Measurements from ENCODE around the gene PDXK.

The PDXK gene

DNA sequence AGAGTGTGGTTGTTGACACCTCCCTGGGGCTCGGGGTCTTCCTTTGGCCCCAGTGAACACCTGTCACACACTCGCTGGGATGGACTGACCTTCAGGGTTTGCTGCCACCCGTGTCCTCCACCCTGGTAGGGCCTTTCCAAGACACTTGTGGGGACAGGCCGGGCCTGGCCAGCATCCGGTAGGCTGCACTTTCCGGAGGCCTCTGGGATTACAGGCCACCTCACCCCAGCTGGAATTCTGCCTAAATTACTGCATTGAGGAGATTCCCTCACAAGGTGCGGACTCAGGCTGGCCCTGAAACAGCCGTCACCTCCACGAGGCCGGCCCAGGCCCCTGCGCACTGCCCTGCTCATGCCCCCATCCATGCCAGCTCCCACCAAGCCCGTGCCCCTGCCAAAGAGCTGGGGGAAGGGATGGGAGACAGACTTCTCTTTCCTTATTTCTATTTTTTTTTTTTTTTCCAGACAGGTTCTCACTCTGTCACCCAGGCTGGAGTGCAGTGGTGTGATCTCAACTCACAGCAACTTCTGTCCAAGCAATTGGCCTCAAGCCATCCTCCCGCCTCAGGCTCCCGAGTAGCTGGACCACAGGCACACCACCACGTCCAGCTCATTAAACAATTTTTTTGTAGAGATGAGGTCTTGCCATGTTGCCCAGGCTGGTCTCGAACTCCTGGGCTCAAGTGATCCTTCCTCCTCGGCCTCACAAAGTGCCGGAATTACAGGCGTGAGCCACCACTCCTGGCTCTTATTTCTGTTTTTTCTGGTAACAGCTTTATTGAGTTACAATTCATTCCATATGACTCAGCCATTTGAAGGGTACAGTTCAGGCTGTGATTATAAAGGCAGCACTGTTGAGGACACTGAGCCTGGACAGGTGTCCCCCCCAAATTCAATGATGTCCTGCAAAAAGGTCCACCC is 45.9 kb downstream of the PDXK start:
- no peak for DNase-seq

DNA sequence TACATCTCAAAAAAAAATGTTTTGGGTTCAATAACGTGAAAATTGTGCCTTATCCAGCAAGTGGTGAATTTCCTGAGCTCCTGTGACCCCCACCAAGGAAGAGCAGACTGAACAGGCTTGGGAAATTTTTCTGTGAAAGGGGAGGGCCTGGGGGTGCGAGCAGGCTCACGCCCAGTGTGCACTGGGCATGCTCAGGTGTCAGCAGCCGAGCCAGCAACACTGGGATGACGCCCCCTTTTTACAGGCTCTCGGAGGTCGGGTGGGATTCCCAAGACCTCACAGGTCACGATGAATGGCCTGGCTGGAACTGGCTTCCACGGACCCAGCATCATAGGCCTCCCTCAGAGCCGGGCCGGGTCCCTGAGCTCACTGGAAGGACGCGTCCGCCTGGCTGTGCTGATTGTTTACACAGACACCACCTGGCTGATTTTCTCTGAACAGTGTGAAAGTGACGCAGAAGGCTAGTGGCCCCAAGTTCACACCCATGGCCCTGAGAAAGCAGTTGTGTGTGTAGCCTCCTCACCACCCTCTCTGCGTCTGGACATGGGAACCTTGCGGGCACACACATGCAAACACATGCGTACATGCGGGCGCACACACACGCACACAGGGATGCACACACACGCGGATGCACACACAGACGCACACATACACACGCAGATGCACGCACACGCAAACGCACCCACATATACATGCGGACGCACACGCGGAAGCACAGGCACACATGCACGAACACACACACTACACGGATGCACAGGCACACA is 48.0 kb downstream of the PDXK start:
- no peak for DNase-seq

DNA sequence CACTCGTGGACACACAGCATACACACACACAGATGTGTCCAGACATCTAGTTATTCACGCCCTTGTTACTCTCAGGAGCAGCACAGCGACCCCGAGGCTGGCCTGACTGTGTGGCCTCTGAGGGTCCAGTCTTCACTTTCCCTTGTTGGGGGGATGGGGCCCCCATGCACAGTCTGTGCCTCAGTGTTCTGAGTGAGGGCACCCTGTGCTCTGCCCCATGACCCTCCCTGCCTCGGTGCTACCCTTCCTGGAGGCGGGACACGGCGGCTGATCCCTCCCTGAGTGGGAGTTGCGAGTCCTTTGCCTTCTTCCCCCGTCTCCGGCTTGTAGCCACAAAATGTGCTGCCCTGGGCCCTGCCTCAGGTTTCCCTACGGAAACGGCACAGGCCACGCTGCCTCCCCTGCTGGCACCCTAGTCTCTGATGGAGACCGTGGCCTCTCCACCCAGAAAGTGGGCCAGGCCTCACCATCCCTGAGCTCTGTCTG is 48.6 kb downstream of the PDXK start:
- DNase-seq: no peak

DNA sequence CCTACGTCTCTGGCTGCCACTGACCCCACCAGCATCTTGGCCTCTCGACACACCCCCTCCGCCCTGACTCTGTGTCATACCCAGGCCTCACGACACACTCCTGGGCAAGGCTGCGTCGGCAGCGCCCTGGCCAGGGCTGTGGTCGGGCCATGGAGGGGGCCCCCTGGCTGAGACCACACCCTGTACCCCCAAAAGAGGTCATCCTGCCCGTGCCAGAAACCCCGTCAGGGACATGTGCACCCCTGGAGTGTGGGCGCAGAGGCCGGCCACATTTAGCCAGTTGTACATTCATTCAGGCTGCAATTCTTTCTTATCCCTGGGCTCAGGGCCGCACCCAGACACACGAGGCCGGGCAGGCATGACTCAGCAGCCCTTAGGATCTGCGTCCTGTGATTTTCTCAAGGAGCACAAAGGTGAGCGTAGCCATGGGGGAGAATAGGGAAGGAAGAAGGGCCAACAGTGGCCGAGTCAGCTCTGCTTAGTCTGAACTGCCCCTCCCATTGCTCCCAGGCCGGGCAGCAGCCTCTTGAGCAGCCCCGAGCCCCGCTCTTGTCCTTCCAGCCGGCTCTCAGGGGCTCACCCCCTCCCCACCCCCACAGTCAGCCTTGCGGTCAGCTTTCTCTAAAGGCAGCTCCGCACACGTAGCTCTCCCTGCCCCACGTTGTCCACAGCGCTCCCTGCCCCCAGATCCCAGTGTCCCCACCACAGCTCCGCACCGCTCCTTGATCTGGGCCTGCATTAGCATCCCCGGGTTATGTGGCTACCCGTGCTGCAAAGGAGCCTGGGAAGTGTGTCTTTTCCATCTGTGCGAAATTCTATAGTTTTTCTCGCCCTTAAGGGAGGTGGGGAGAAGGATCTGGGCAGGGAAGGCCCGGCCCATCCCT is 49.3 kb downstream of the PDXK start:
- DNase-seq: no peak

DNA sequence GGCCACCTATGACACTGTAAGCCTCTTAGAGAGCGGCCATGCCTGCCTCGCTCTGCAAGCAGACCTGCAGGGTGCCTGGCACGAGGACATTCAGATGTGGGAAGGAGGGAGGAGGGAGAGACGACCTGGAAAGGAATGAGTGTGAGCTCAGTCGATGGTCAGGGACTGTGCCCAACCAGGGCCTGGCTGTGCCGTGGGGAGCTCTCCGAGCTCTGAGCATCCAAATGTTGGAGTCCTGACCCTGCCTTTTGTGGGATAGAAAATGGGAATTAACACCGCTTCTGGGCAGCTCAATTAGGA is 49.9 kb downstream of the PDXK start:
- no peak for DNase-seq

DNA sequence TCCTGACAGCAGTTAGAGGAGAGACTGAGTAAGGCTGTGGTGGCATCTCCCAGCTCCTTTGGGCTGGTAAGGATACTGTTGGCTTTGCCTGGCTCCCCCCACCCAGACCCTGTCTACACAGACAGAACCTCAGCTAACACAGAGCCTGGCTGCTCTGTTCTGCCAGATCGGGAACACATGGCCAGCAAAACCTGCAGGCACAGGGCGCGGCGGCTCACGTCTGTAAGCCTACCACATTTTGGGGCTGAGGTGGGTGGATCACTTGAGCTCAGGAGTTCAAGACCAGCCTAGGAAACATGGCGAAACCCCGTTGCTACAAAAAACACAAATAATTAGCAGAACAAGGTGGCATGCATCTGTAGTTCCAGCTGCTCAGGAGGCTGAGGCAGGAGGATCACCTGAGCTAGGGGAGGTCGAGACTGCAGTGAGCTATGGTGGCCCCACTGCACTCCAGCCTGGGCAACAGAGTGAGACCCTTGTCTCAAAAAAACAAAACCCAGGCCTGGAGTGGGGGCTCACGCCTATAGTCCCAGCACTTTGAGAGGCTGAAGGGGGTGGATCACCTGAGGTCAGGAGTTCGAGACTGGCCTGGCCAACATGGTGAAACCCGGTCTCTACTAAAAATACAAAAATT is 50.5 kb downstream of the PDXK start:
- DNase-seq: no peak

DNA sequence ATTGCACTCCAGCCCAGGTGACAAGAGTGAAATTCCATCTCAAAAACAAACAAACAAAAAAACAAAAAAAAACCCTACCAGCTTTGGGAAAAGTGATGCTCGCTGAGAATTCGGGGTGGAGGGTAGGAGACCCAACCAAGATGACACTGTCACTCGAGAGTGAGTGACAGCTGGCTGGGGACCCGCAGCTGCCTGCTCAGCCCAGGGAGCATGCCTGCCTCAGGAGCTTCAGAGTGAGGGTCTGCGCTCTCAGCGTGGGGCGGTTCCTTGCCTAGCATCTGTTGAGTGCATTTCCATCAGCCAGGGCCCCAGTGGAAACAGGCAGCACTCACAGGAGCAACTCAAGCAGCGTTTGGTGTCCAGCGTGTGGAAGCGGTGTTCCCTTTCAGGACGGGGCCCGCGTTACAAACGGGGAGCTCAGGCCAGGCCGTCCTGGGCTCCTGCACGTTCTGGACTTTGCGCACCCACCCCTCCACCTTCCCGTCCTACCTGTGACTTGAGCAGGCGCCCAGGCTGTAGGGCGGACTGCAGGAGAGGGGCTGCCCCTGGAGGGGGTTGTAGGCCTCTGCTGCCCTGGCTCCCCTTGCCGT is 51.2 kb downstream of the PDXK start:
- DNase-seq: no peak

DNA sequence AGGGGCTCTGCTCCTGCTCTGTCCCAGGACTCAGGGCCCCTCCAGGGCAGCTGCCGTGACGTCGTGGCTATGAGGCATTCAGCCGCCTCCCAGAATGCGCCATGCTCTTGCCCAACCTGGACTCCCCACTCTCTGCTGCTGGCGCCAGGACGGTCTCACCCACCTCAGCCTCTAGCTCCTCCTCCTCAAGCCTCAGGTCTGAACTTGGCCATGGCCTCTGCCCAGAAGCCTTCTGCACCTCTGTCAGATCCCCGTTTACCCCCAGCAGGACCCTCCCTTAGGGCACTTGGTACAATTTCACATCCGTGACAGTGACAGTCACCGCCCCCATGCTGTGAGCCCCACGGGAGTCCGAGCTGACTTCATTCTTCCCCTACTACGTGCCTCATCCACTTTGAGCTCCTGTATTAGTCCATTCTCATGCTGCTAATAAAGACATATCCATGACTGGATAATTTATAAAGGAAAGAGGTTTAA is 52.3 kb downstream of the PDXK start:
- no peak for DNase-seq

DNA sequence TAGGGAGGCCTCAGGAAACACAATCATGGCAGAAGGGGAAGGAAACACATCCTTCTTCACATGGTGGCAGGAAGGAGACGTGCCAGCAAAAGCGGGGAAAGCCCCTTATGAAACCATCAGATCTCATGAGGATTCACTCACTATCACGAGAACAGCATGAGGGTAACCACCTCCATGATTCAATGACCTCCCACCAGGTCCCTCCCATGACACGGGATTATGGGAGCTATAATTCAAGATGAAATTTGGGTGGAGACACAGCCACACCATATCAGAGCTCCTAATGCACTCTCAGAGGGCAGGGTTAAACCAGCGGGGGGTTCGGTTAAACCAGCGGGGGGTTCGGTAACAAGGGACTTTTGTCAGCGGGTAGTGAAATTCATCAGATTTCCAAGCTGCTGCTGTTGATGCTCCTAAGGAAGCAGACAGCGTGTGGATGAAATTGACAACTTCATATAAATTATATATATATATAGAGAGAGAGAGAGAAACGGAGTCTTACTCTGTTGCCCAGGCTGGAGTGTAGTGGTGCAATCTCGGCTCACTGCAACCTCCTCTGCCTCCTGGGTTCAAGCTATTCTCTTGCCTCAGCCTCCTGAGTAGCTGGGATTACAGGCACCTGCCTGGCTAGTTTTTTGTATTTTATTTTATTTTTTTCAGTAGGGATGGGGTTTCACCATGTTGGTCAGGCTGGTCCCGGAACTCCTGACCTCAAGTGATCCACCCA is 52.9 kb downstream of the PDXK start:
- no peak for DNase-seq

DNA sequence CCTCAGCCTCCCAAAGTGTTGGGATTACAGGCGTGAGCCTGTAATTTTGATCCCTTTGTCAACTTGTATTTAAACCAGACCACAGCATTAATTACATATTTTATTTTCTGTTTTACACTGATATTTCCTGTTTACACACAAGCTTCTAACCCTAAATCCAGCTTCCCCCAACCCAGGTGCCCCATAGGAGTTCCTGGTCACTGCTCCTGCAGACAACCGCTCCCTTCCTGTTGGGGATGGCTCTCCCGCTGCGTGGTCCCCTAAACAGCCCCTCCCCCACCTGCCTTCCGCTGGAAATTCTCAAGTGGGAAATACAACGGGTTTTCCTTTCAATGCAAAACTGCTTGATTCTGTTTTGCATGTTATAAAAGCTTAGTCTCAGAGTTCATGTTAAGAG is 53.5 kb downstream of the PDXK start:
- no peak for DNase-seq

DNA sequence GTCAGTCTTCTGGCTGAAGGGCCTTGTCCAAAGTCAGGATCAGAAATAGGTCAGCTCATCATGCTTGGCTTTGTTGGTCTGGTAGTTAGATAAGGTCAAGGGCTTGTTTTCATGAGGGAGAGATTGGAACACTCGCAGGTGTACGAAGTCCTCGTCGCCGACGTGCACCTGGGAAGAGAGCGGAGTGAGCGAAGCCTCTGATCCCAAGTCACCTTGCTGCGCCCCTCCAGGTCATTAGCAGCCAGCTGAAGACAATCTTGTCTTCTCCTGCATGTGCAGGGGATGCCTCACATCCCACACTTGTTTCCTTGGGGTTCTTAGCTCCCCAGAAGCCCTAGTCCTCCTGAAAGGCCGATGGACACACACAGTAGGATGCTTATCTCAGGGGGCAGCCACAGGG is 55.2 kb downstream of the PDXK start:
- no peak for DNase-seq

DNA sequence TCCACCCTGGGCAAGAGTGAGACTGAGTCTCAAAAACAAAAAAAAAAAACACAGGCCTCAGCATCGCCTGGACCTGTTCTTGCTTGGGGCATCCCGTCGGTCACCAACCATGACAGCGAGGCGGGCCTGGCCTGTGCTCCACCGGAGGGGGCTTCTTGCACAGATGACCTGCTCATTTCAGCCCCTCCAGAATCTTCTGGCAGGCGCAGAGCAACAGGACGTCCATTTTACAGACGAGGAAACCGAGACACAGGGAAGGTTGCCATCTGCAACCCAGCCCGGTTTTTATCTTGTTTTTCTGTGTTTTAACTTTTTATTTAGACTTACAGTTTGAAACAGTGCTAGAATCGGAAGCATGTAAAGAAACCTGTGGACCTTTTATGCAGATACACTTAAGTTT is 56.3 kb downstream of the PDXK start:
- no peak for DNase-seq

DNA sequence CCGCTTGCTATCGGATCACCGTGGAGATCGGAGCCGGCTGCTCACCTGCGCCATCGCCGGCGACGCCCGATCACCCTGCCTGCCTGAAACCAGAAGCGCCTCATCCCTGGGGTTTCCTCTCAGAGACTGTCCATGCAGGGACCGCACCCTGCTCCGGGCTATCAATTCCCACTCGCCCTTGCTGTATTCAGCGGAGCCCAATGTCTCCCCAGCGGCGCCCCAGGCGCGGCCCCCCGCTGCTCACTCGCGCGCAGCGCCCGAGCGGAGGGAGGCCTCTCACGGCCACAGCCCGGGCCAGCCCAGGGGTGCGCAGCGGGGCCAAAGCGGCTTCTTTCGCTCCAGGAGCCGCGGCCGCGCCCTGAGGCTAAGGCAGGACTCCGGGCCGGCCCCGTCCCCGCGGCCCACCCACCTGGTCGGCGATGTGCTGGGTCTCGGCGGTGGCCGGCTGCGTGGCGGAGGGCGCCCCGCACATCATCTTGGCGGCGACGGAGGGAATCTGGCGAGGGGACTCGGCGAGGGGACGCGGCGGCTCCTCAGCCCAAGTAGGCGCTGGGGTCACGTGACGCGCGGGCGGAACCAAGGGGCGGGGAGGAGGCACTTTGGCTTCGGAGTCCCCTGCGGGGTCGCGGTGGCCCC is 57.0 kb downstream of the PDXK start, which contains the start of gene CSTB:
CSTB (minus strand) TSS at position 514 of the 636 bp plus-strand sequence; CDS start at position 475, 39 bp downstream.
- DNase-seq: peak; percentile 87

DNA sequence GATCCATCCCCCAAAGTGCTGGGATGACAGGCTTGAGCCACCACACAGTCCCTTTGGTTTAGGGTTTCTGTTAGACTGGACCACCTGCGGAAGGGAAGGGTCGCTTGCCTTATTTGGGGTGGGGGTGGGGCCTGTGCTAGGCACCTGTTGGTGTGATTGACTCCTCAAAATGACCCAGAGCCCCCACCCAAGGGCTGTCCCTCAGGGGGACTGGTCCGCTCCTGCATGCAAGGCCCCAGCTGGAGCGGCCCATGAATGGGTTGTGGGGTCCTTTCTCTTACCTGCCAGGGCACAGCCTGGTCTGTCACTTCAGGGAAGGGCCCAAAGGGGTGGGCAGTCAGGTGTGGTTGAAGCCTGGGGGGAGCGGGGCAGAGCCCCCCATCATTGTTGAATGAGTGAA is 59.0 kb downstream of the PDXK start:
- no peak for DNase-seq

DNA sequence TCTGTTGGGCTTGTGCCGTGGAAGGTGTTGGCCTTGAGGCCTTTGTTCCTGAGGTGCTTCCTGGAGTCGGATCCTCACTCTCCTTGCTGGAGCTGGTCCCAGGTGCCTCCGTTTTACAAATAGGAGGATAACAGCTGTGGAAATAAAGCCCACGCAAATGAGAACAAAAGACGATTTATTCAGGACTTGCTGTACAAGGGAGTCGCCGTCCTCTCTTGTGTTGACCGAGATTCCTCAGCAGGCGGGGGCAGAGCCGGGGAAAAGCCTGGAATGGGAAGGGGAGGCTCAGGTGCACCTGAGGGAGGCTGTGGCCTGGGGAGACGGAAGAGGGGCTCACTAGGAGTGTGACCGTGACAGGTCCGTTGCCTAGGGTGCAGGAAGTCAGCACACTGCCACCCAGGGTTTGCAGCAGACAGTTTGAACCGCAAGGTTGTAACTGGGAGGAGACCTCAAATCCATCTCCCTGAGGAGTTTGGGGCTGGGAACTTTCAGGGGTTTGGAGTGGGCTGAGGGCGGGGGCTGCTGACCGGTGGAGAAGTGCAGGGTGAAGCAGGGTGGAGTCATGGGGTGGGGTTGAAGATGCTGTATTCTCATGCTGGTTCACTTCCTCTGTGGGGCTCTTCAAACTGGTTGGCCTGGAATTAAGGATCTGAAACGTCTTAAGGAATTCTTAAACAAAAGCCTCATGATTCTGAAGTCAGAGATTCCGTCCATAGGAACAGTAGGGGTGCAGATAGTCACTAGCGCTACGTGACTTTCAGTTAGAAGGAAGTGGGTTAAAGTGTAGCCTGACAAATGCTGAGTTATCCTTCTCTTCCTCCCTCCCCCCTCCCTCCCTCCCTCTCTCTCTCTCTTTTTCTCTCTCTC is 59.8 kb downstream of the PDXK start:
- DNase-seq: peak; percentile 11

DNA sequence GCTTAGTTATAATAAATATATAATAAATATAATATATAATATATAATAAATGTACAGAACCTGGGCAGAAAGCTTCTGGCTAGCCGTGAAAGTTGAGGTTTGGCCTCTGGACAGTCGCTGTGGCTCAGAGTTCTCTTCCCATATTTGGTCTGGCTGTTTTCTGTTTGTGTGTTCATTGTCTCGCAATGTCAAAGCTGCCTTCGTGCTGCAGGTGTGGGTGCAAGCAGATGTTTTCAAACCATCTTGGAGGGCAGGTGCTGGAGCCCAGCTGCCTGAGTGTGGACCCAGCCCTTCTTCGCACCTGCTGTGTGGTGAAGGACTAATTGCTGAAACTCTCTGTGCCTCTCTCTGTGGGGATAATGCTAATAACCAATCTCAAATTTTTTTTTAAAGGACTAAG is 60.7 kb downstream of the PDXK start:
- no peak for DNase-seq

DNA sequence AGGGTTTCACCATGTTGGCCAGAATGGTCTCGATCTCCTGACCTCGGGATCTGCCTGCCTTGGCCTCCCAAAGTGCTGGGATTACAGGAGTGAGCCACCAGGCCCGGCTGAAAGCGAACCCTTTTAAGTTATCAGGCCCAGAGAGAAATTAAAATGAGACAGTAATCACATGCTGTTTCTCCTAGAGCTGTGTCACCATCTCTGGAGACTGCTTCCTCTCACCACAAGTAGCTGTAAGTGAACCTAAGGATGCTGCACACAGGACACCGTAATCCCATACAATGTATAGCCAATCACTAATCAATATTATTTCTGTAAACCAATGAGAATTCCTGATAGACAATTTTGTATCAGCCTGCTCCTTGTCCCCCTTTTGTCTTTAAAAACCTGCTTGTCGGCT is 62.9 kb downstream of the PDXK start:
- no peak for DNase-seq

DNA sequence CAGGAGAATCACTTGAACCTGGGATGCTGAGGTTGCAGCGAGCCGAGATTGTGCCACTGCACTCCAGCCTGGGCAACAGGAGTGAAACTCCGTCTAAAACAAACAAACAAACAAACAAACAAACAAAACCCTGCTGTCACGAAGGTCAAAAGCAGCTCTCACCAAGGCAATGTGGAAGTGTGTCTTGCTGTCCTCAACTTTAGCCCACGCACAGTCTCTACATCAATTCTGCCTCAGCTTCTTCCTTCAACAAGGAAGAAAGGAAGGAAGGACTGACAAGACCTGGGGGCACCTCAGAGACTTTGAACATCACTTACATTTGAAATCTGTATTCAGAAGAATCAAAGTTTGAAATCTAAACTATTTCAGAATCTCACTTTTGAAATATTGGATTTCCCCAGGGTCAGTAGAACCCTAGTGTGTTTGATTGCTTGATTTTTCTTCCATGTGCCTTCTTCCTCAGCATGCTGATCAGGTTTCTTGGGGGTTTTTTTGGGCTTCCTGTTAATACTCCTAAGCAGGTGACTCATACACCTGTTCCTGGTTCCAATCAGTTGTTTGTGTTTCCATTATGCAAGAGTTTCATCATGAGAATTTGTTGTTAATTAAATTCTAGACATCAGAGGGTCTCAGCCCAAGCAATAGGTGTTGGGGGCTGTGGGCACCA is 63.6 kb downstream of the PDXK start:
- no peak for DNase-seq

DNA sequence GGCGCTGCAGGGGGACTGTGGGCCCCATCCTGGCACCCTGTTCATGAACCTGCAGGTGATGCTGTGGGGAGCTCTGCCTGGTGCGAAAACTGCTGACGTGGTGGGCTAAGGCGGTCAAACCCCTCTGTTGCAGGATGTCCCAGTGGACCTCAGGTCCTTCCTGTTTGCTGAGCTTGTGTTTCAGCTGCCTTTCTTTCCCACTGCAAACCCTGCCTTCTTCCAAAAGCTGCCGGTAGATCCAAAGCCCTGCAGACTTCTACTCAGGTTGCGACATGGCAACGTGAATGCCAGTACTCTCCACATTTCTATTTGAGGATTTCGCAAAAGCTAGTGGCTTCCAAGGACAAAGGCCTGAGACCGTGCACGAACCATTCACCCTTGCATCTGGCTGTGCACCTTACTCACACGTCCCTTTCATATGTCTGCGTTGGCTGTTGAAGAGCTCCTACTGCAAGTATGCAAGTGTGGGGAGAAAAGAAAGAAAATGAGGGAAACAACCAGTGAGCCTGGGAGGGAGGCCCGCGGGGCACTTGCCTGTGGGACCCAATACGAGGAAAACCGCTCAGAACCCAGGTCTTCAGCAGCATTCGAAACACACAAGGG is 64.3 kb downstream of the PDXK start:
- no peak for DNase-seq
